Progenitor cell of endocrine pancreas (in vitro differentiated cells): ENCODE measurements around the gene KSR2. TPM values are rescaled to one million over a fixed set of nuclear protein-coding genes. Genes with fewer than 3 reads are reported as not detected.

ENCODE experiments used
- DNase-seq: peaks from one replicate; pipeline ENCODE4 v3.0.0; 2021; ENCODE audit warnings: low spot score; ENCODE audit not compliant: unreplicated experiment
- H3K27ac Mint-ChIP-seq: 2 replicates; pipeline ENCODE4 v1.8.0; 2021; ENCODE audit warnings: mild to moderate bottlenecking, moderate library complexity, mixed read lengths
- H3K27me3 Mint-ChIP-seq: 2 replicates; pipeline ENCODE4 v1.8.0; 2021; ENCODE audit warnings: mixed read lengths
- H3K36me3 Mint-ChIP-seq: 2 replicates; pipeline ENCODE4 v1.8.0; 2022; ENCODE audit warnings: mixed read lengths; ENCODE audit not compliant: insufficient read depth
- H3K4me1 Mint-ChIP-seq: 2 replicates; pipeline ENCODE4 v1.8.0; 2021; ENCODE audit warnings: low read depth, mixed read lengths
- H3K4me3 Mint-ChIP-seq: 2 replicates; pipeline ENCODE4 v1.8.0; 2021; ENCODE audit warnings: low read depth, mild to moderate bottlenecking, moderate library complexity, mixed read lengths
- H3K9me3 Mint-ChIP-seq: 2 replicates; pipeline ENCODE4 v1.8.0; 2021; ENCODE audit warnings: low read depth, mixed read lengths
- CTCF ChIP-seq: fragments of 200-600 bp; sonication (generic); IDR thresholded peaks from one replicate; pipeline ENCODE4 v1.5.0; 2021; ENCODE audit warnings: antibody characterized with exemption, mild to moderate bottlenecking; ENCODE audit not compliant: unreplicated experiment
- total RNA-seq: library from RNA; stranded (reverse); gene quantifications from 2 replicates; pipeline ENCODE4 v1.2.1, GENCODE V29; 2021

The KSR2 gene
- total RNA-seq, 1 donor from 2014 or later = 1.8 TPM

DNA sequence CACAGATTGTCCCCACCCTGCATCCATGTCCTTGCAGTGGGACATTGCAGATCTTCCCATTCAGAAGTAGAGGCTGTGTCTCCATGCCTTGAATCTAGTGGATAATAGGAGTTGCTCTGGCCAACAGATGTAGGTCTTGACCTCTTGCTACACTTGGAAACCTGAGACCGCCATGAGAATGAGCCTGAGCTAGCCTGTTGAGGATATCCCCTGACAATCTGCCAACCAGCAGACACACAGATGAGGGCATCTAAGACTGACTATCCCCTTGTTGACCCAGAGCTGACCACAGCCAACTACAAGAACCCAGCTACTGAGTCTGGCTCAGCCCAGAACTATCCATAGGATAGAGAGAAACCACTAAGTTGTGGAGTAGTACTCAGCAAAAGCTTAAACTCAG, 446.2 kb downstream of the KSR2 start:
- DNase-seq = no peak
- Mint-ChIP-seq H3K9me3 (no peaks in the 10 kb centered on the region), H3K4me1 (peaks cover 11% of the 10 kb centered on the region), H3K36me3 (no peaks in the 10 kb centered on the region), H3K27me3 (peaks cover 89% of the 10 kb centered on the region), H3K27ac (no peak overlapping the region), H3K4me3 (no peak overlapping the region)
- TF ChIP-seq CTCF = no peak

DNA sequence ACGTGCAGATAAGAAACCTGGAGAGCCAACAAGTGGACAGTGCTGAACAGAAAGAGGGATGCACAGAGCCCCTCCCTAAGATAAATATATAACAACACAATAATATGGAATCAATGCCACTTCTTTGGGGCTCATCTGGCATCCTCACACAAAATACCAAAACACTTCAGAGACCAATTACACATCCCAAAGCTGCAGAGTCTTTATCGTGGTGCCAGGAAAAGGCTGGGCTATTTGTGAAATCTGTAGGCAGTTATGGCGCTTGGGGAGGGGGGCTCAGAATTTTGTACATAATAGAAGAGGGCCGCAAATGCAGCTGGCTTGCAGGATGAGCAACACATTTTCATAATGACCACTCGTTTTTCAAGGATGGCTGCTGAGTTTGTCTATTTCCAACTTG, 446.9 kb downstream of the KSR2 start:
- no peaks in the 10 kb centered on the region for H3K9me3 Mint-ChIP-seq
- H3K4me1 Mint-ChIP-seq = peaks cover 5% of the 10 kb centered on the region
- DNase-seq = no peak
- TF ChIP-seq CTCF = no peak
- peaks cover 89% of the 10 kb centered on the region for H3K27me3 Mint-ChIP-seq
- H3K4me3 Mint-ChIP-seq = no peak overlapping the region
- no peaks in the 10 kb centered on the region for H3K36me3 Mint-ChIP-seq
- no peak overlapping the region for H3K27ac Mint-ChIP-seq

- peaks cover 2% of the 10 kb centered on the region for H3K4me1 Mint-ChIP-seq
- no peak for DNase-seq
Measured at GRCh38 chr12:117521346-117521745, 447.4 kb downstream of the KSR2 start.

GRCh38 chr12:117518594-117519270, 450.1 kb downstream of the KSR2 start:
- no peak for DNase-seq
- Mint-ChIP-seq H3K4me3 (no peak overlapping the region), H3K4me1 (peaks cover 3% of the 10 kb centered on the region), H3K9me3 (no peaks in the 10 kb centered on the region), H3K27me3 (peaks cover 99% of the 10 kb centered on the region), H3K27ac (no peak overlapping the region), H3K36me3 (no peaks in the 10 kb centered on the region)
- no peak for TF ChIP-seq CTCF

More at GRCh38 chr12:117521346-117521745, 447.4 kb downstream of the KSR2 start:
- H3K36me3 Mint-ChIP-seq = no peaks in the 10 kb centered on the region
- H3K9me3 Mint-ChIP-seq = no peaks in the 10 kb centered on the region
- peaks cover 89% of the 10 kb centered on the region for H3K27me3 Mint-ChIP-seq
- H3K4me3 Mint-ChIP-seq = no peak overlapping the region
- no peak overlapping the region for H3K27ac Mint-ChIP-seq
- TF ChIP-seq CTCF = no peak

- Mint-ChIP-seq H3K36me3 (no peaks in the 10 kb centered on the region), H3K9me3 (no peaks in the 10 kb centered on the region), H3K4me3 (no peak overlapping the region), H3K4me1 (peaks cover 13% of the 10 kb centered on the region), H3K27me3 (peaks cover 100% of the 10 kb centered on the region), H3K27ac (no peak overlapping the region)
- no peak for DNase-seq
- no peak for TF ChIP-seq CTCF
Measured at GRCh38 chr12:117517219-117517739, 451.5 kb downstream of the KSR2 start.
